Measurements from ENCODE around the gene DYNC1I1.

The DYNC1I1 gene

DNA sequence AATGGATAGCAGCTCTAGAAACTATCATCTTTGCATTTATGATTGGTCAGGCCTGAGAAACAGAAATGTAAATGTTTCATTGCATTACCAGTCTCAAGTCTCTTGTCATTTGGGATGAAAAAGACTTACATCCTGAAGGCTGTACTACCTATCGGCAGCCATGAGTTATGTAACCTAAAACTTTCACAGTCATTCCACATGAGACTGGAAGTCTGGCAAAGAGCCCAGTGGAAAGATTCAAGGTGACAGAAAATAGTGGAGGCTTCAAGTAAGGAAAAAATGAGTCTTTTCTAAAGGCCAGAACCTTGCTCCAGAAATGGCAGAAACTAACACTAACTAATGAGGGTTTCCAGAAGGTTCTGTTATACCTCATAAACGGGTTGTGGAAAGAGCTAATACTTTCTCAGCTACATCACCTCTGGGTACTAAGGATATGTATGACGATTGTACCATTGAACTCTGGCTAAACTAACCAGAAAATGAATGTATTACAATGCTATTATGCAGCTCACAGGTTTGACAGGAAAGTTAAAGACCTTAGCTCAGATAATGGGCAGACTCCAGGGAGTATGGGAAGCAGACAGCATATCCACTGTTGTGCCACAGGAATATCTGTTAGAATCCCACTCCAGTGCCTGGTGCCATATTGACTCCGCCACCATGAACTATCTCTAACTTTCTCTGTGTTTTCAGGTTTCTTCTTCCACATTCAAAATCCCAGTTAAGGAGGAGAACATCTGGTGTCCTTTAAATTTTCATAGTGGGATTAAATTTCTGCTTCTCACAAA is 41.7 kb upstream of the DYNC1I1 start:
- no peaks in the 10 kb centered on the region for H4K20me1 ChIP-seq (ENCODE audit: insufficient read depth, low read length, poor library complexity, severe bottlenecking)
- H3K4me1 ChIP-seq (ENCODE audit: insufficient read depth, low read length, poor library complexity, severe bottlenecking) = no peaks in the 10 kb centered on the region
- no peaks in the 10 kb centered on the region for H3K9me3 ChIP-seq (ENCODE audit: insufficient read depth, low read depth, low read length)
- H3K79me2 ChIP-seq (ENCODE audit: insufficient read depth, low read length) = no peaks in the 10 kb centered on the region
- H3K36me3 ChIP-seq (ENCODE audit: insufficient read depth, low read length) = no peaks in the 10 kb centered on the region
- no peak overlapping the region for H2AFZ ChIP-seq (ENCODE audit: low read length)
- no peak overlapping the region for H3K9ac ChIP-seq (ENCODE audit: low read depth, low read length, poor library complexity, severe bottlenecking)
- H3K4me2 ChIP-seq (ENCODE audit: low read depth, low read length, poor library complexity, severe bottlenecking) = no peak overlapping the region
- H3F3A ChIP-seq (ENCODE audit: low read depth) = no peaks in the 10 kb centered on the region
- no peaks in the 10 kb centered on the region for H3K9me2 ChIP-seq (replicated peaks; ENCODE audit: low read depth, low read length)
- H3K27me3 ChIP-seq (ENCODE audit: insufficient read depth, low read length, poor library complexity, severe bottlenecking) = no peaks in the 10 kb centered on the region
- TF ChIP-seq EZH2phosphoT487 (IDR thresholded peaks at IDR 0.05; ENCODE audit: borderline replicate concordance) = no peak
- TF ChIP-seq, protein P1, sequence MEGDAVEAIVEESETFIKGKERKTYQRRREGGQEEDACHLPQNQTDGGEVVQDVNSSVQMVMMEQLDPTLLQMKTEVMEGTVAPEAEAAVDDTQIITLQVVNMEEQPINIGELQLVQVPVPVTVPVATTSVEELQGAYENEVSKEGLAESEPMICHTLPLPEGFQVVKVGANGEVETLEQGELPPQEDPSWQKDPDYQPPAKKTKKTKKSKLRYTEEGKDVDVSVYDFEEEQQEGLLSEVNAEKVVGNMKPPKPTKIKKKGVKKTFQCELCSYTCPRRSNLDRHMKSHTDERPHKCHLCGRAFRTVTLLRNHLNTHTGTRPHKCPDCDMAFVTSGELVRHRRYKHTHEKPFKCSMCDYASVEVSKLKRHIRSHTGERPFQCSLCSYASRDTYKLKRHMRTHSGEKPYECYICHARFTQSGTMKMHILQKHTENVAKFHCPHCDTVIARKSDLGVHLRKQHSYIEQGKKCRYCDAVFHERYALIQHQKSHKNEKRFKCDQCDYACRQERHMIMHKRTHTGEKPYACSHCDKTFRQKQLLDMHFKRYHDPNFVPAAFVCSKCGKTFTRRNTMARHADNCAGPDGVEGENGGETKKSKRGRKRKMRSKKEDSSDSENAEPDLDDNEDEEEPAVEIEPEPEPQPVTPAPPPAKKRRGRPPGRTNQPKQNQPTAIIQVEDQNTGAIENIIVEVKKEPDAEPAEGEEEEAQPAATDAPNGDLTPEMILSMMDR (conservative IDR thresholded peaks at IDR 0.05; ENCODE audit: low read length) = no peak
- no peak overlapping the region for H3K4me3 ChIP-seq (ENCODE audit: low read length, poor library complexity, severe bottlenecking)

DNA sequence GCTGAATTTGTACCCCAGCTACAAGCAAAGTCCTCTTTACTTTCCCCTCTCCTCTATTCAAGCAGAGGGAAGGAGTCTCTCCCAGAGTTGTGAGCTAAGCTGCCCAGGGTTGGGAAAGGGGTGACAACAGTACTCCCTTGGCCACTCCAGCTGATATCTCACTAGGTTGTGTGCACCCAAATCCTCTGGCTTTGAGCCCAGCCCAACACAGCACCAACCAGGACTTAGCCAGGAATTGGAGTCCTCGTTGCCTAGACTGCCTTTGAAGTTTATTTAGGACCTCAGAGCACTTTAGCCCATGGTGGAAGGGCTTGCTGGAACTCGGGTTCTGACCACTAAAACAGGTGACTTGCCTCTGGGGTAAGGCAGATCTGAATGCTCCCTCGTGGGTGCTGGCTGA is 35.7 kb upstream of the DYNC1I1 start:
- Histone ChIP-seq H3K27me3 (ENCODE audit: insufficient read depth, low read length, poor library complexity, severe bottlenecking) (no peaks in the 10 kb centered on the region), H3K4me2 (ENCODE audit: low read depth, low read length, poor library complexity, severe bottlenecking) (no peak overlapping the region), H3K4me3 (ENCODE audit: low read length, poor library complexity, severe bottlenecking) (no peak overlapping the region), H3K9ac (ENCODE audit: low read depth, low read length, poor library complexity, severe bottlenecking) (no peak overlapping the region), H3K36me3 (ENCODE audit: insufficient read depth, low read length) (no peaks in the 10 kb centered on the region), H3F3A (ENCODE audit: low read depth) (no peaks in the 10 kb centered on the region), H3K4me1 (ENCODE audit: insufficient read depth, low read length, poor library complexity, severe bottlenecking) (no peaks in the 10 kb centered on the region), H3K79me2 (ENCODE audit: insufficient read depth, low read length) (no peaks in the 10 kb centered on the region), H3K9me3 (ENCODE audit: insufficient read depth, low read depth, low read length) (no peaks in the 10 kb centered on the region), H4K20me1 (ENCODE audit: insufficient read depth, low read length, poor library complexity, severe bottlenecking) (no peaks in the 10 kb centered on the region), H3K9me2 (replicated peaks; ENCODE audit: low read depth, low read length) (no peaks in the 10 kb centered on the region), H2AFZ (ENCODE audit: low read length) (no peak overlapping the region)
- TF ChIP-seq EZH2phosphoT487 (IDR thresholded peaks at IDR 0.05; ENCODE audit: borderline replicate concordance) = no peak
- TF ChIP-seq, protein P1 (conservative IDR thresholded peaks at IDR 0.05; ENCODE audit: low read length) = no peak

GRCh38 chr7:95737828-95738505 is 34.4 kb upstream of the DYNC1I1 start:
- Histone ChIP-seq H3K9me3 (ENCODE audit: insufficient read depth, low read depth, low read length) (no peaks in the 10 kb centered on the region), H3K4me2 (ENCODE audit: low read depth, low read length, poor library complexity, severe bottlenecking) (no peak overlapping the region), H3K4me3 (ENCODE audit: low read length, poor library complexity, severe bottlenecking) (no peak overlapping the region), H4K20me1 (ENCODE audit: insufficient read depth, low read length, poor library complexity, severe bottlenecking) (no peaks in the 10 kb centered on the region), H3F3A (ENCODE audit: low read depth) (no peaks in the 10 kb centered on the region), H3K9ac (ENCODE audit: low read depth, low read length, poor library complexity, severe bottlenecking) (no peak overlapping the region), H2AFZ (ENCODE audit: low read length) (no peak overlapping the region), H3K9me2 (replicated peaks; ENCODE audit: low read depth, low read length) (no peaks in the 10 kb centered on the region), H3K79me2 (ENCODE audit: insufficient read depth, low read length) (no peaks in the 10 kb centered on the region), H3K27me3 (ENCODE audit: insufficient read depth, low read length, poor library complexity, severe bottlenecking) (no peaks in the 10 kb centered on the region), H3K4me1 (ENCODE audit: insufficient read depth, low read length, poor library complexity, severe bottlenecking) (no peaks in the 10 kb centered on the region), H3K36me3 (ENCODE audit: insufficient read depth, low read length) (no peaks in the 10 kb centered on the region)
- TF ChIP-seq EZH2phosphoT487 (IDR thresholded peaks at IDR 0.05; ENCODE audit: borderline replicate concordance) = no peak
- TF ChIP-seq, protein P1 (conservative IDR thresholded peaks at IDR 0.05; ENCODE audit: low read length) = no peak

Measured in Loucy (cell line).